ENCODE measurements around the gene TTC28. TPM values are rescaled to one million over a fixed set of nuclear protein-coding genes. Genes with fewer than 3 reads are reported as not detected.

Gene TTC28
- polyA plus RNA-seq, 4 donors, result 0.45 to 24.0 (median 3.7) TPM

DNA sequence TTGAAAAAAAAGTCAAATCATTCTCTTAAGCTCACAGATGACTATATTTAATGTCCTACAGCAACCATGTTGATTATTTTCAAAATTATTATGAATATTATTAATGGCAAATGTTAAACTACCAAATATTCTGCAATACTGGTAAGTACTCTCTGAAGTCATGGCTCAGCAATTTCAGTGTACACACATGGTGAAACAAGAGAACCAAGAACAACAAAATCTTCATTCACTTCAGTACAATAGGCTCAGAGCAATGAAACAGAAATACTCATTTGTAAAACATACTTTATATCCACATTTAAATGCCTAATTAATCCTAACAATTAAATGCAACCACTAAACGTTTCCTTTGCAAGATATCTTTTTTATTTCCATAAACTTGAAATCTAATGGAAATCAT is 347.2 kb downstream of the TTC28 start:
- no peaks in the 10 kb centered on the region for H3K27me3 ChIP-seq (ENCODE audit: control insufficient read depth in 3 of 3, insufficient read depth in 3 of 3, low read length in 3 of 3)
- H3K4me3 ChIP-seq (ENCODE audit: low read depth in 1 of 3, low read length in 3 of 3), result no peak overlapping the region
- no peak overlapping the region for H3K27ac ChIP-seq (ENCODE audit: low read depth in 1 of 3, low read length in 2 of 3)
- no peaks in the 10 kb centered on the region for H3K4me1 ChIP-seq (ENCODE audit: control insufficient read depth in 3 of 3, insufficient read depth in 2 of 3, low read depth in 1 of 3, low read length in 2 of 3)
- H3K9me3 ChIP-seq (ENCODE audit: control insufficient read depth in 2 of 2, insufficient read depth in 1 of 2, low read depth in 1 of 2, low read length in 1 of 2), result no peaks in the 10 kb centered on the region
- WGBS, 3 donors, result 2 to 29% (median 25%) methylated on average over 1 of the region's 1 CpG
- FAIRE-seq, result no peak
- no peaks in the 10 kb centered on the region for H3K36me3 ChIP-seq (ENCODE audit: control insufficient read depth in 3 of 3, insufficient read depth in 2 of 3, low read depth in 1 of 3, low read length in 3 of 3)
- no peak for DNase-seq

DNA sequence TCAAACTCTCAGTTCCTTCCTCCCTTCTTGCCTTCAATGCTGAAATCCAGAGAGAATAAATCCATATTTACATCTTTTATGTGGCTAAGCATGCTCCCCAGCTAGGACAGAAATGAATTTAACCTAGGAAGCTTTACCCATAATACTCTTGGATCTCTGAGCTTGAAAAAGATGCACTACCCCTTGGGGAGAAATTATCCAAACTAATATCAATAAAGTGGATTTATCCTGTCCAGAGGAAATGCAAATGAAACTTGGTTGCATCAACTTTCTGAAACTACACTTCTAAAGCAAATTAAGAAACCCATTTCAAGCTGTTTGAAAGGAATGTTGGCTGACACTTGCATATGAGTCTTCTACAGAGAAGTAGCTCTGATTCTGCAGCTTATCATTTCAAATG is 347.9 kb downstream of the TTC28 start:
- H3K9me3 ChIP-seq (ENCODE audit: control insufficient read depth in 2 of 2, insufficient read depth in 1 of 2, low read depth in 1 of 2, low read length in 1 of 2), result no peaks in the 10 kb centered on the region
- no peak overlapping the region for H3K27ac ChIP-seq (ENCODE audit: low read depth in 1 of 3, low read length in 2 of 3)
- H3K4me1 ChIP-seq (ENCODE audit: control insufficient read depth in 3 of 3, insufficient read depth in 2 of 3, low read depth in 1 of 3, low read length in 2 of 3), result no peaks in the 10 kb centered on the region
- H3K27me3 ChIP-seq (ENCODE audit: control insufficient read depth in 3 of 3, insufficient read depth in 3 of 3, low read length in 3 of 3), result no peaks in the 10 kb centered on the region
- DNase-seq (no peak), FAIRE-seq (no peak)
- H3K36me3 ChIP-seq (ENCODE audit: control insufficient read depth in 3 of 3, insufficient read depth in 2 of 3, low read depth in 1 of 3, low read length in 3 of 3), result no peaks in the 10 kb centered on the region
- H3K4me3 ChIP-seq (ENCODE audit: low read depth in 1 of 3, low read length in 3 of 3), result no peak overlapping the region

DNA sequence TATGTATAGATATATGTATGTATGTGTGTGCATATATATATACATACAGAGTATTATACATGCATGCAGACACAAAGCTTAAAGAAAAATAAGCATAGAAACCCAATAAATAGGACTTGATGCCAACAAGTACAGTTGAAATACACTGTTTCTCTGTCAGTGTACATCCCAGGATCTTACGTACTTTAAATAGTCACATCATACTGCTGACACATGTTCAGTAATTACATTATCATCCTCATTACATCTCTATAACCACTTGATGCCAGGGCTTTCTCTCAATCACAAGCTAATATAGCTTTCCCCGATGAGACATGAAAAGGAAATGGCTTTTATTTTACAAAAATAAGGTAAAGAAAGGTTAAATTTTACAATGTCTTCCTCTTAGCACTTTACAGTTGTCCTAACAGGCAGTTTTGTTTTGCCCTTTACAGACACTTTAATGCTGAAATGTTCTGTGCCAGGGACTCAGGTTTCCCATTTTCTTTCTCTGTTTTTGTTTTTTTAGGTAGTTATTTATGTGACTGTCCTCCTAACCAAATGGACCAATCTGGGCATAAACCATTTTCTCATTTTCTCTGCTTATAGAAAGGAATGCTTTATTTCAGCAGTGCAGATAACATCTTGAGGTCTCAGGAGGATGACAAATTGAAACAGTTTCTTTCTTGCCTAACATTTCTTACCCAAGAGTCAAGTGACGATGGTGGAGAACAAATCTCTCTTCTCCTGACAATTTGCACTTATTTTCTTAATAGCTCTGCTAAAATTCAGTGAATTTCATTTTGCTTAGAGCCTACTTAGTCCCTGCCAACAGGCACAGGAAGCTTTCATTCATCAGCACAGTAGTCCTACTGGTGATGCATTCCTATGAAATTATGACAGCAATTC is 350.2 kb downstream of the TTC28 start:
- H3K27me3 ChIP-seq (ENCODE audit: control insufficient read depth in 3 of 3, insufficient read depth in 3 of 3, low read length in 3 of 3), result no peaks in the 10 kb centered on the region
- DNase-seq (no peak), FAIRE-seq (no peak)
- H3K4me1 ChIP-seq (ENCODE audit: control insufficient read depth in 3 of 3, insufficient read depth in 2 of 3, low read depth in 1 of 3, low read length in 2 of 3), result no peaks in the 10 kb centered on the region
- no peaks in the 10 kb centered on the region for H3K36me3 ChIP-seq (ENCODE audit: control insufficient read depth in 3 of 3, insufficient read depth in 2 of 3, low read depth in 1 of 3, low read length in 3 of 3)
- no peaks in the 10 kb centered on the region for H3K9me3 ChIP-seq (ENCODE audit: control insufficient read depth in 2 of 2, insufficient read depth in 1 of 2, low read depth in 1 of 2, low read length in 1 of 2)
- no peak overlapping the region for H3K4me3 ChIP-seq (ENCODE audit: low read depth in 1 of 3, low read length in 3 of 3)
- H3K27ac ChIP-seq (ENCODE audit: low read depth in 1 of 3, low read length in 2 of 3), result no peak overlapping the region
- WGBS, 3 donors, result 69 to 85% (median 83%) methylated on average over 3 of the region's 3 CpGs

DNA sequence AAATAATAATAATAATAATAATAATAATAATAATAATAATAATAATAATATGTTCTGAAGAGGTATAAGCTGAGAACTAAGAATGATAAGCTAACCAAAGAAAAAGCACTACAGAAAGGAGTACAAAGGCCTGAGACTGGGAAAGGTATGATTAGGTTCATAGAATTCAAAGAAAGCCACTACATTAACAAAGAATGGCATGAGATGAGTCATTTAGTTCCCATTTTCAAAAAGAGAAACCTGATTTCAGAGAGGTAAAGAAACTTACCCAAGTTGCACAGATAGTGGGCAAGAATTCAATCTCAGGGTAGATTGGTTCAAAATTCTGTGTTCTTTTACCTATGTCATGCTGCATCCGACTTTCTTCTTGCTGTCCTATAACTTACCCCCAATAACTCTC is 350.9 kb downstream of the TTC28 start:
- 87 to 95% (median 94%) methylated on average over 1 of the region's 1 CpG for WGBS, 3 donors
- DNase-seq, result no peak
- no peaks in the 10 kb centered on the region for H3K9me3 ChIP-seq (ENCODE audit: control insufficient read depth in 2 of 2, insufficient read depth in 1 of 2, low read depth in 1 of 2, low read length in 1 of 2)
- no peaks in the 10 kb centered on the region for H3K36me3 ChIP-seq (ENCODE audit: control insufficient read depth in 3 of 3, insufficient read depth in 2 of 3, low read depth in 1 of 3, low read length in 3 of 3)
- no peaks in the 10 kb centered on the region for H3K4me1 ChIP-seq (ENCODE audit: control insufficient read depth in 3 of 3, insufficient read depth in 2 of 3, low read depth in 1 of 3, low read length in 2 of 3)
- no peak overlapping the region for H3K4me3 ChIP-seq (ENCODE audit: low read depth in 1 of 3, low read length in 3 of 3)
- no peak for FAIRE-seq
- no peaks in the 10 kb centered on the region for H3K27me3 ChIP-seq (ENCODE audit: control insufficient read depth in 3 of 3, insufficient read depth in 3 of 3, low read length in 3 of 3)
- H3K27ac ChIP-seq (ENCODE audit: low read depth in 1 of 3, low read length in 2 of 3), result no peak overlapping the region

DNA sequence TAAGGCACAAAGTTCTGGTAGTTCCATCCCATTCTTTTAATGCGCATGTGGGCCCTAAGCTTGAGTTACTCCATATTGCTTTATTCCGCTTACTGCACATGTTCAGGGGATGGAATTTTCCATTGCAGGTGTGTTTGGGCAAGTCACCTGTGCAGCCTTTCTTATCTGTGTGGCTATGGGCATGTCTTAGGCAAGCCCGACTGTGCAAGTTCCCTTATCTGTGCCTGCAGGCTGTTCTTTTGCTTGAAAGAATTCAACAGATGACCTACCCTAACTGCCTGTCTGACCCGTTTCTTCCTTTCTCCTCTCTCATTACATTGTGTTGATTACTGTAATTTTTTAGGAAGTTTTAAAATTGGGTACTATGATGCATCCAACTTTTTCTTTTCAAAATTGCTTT is 363.6 kb downstream of the TTC28 start:
- H3K9me3 ChIP-seq (ENCODE audit: control insufficient read depth in 2 of 2, insufficient read depth in 1 of 2, low read depth in 1 of 2, low read length in 1 of 2), result peaks cover 0 to 5% of the 10 kb centered on the region in 2 donors
- DNase-seq, result peak in 1 of 2 donors; percentile 69
- no peak overlapping the region for H3K4me3 ChIP-seq (ENCODE audit: low read depth in 1 of 3, low read length in 3 of 3)
- H3K4me1 ChIP-seq (ENCODE audit: control insufficient read depth in 3 of 3, insufficient read depth in 2 of 3, low read depth in 1 of 3, low read length in 2 of 3), result no peaks in the 10 kb centered on the region
- 64 to 82% (median 67%) methylated on average over 4 of the region's 4 CpGs for WGBS, 3 donors
- H3K27ac ChIP-seq (ENCODE audit: low read depth in 1 of 3, low read length in 2 of 3), result no peak overlapping the region
- no peak for FAIRE-seq
- H3K36me3 ChIP-seq (ENCODE audit: control insufficient read depth in 3 of 3, insufficient read depth in 2 of 3, low read depth in 1 of 3, low read length in 3 of 3), result no peaks in the 10 kb centered on the region
- H3K27me3 ChIP-seq (ENCODE audit: control insufficient read depth in 3 of 3, insufficient read depth in 3 of 3, low read length in 3 of 3), result no peaks in the 10 kb centered on the region

DNA sequence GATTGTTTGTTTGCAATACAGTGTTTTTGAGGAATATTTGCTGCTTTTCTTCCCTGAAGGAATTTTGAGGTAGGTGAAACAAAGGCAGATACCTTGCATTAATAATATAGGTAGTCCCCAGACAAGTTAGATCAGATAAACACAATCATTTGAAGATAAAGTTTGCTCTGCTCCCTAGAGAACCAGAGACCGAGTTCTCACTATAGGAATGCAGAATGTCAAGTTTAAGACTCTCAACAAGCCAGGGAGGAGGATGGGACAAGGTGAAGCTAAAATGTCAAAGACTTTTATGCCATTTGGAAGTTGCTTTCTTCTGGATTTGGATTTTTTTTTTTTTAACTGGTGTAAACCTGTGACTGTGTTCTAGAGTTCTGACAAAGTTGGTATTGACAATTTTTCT is 364.7 kb downstream of the TTC28 start:
- Histone ChIP-seq H3K4me1 (ENCODE audit: control insufficient read depth in 3 of 3, insufficient read depth in 2 of 3, low read depth in 1 of 3, low read length in 2 of 3) (no peaks in the 10 kb centered on the region), H3K27ac (ENCODE audit: low read depth in 1 of 3, low read length in 2 of 3) (no peak overlapping the region), H3K36me3 (ENCODE audit: control insufficient read depth in 3 of 3, insufficient read depth in 2 of 3, low read depth in 1 of 3, low read length in 3 of 3) (no peaks in the 10 kb centered on the region), H3K4me3 (ENCODE audit: low read depth in 1 of 3, low read length in 3 of 3) (no peak overlapping the region), H3K27me3 (ENCODE audit: control insufficient read depth in 3 of 3, insufficient read depth in 3 of 3, low read length in 3 of 3) (no peaks in the 10 kb centered on the region), H3K9me3 (ENCODE audit: control insufficient read depth in 2 of 2, insufficient read depth in 1 of 2, low read depth in 1 of 2, low read length in 1 of 2) (peaks cover 0 to 5% of the 10 kb centered on the region in 2 donors)
- DNase-seq (no peak), FAIRE-seq (no peak)
- 76 to 92% (median 81%) methylated on average over 1 of the region's 1 CpG for WGBS, 3 donors

DNA sequence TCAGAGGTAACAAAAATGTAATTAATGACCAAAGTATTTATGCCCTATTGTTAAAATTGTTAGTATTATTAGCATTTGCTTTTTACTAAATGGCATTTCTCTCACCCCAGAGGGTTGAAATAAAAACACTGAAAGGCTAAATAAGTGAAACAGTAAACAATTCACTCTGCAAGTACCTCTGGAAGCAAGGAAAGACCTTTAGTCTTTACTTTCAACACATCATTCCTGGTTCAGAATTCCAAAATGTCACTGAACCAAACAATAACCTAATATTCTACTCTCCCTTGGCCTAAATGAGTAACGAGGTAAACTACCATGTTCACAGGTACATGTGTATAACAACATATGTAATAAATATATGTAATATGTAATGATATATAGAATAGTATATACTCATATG is 369.3 kb downstream of the TTC28 start:
- no peaks in the 10 kb centered on the region for H3K9me3 ChIP-seq (ENCODE audit: control insufficient read depth in 2 of 2, insufficient read depth in 1 of 2, low read depth in 1 of 2, low read length in 1 of 2)
- no peak for FAIRE-seq
- WGBS, 3 donors, result 61 to 81% (median 80%) methylated on average over 1 of the region's 1 CpG

DNA sequence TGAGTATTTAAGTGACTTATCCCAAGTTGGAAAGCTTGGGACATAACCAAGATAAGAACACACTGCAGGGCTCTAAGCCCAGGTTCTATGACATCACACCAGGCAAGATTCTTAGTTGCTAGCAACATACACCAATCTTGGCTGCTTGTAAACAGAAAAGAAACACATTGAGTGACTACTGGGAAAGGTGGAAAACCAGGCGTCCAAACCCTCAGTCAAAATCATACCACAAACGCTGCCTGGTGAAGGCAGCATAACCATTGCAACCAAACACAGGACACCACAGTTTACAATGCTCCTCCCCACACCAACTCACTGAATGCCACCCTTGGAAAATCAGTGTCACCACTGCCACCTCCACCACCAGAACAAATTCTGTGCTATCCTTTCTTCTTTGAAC is 379.9 kb downstream of the TTC28 start:
- no peaks in the 10 kb centered on the region for H3K4me1 ChIP-seq (ENCODE audit: control insufficient read depth in 3 of 3, insufficient read depth in 2 of 3, low read depth in 1 of 3, low read length in 2 of 3)

More for the DNA sequence above, 369.3 kb downstream of the TTC28 start:
- H3K36me3 ChIP-seq (ENCODE audit: control insufficient read depth in 3 of 3, insufficient read depth in 2 of 3, low read depth in 1 of 3, low read length in 3 of 3), result peaks cover 0 to 3% (median 0%) of the 10 kb centered on the region in 3 donors
- no peaks in the 10 kb centered on the region for H3K27me3 ChIP-seq (ENCODE audit: control insufficient read depth in 3 of 3, insufficient read depth in 3 of 3, low read length in 3 of 3)
- no peaks in the 10 kb centered on the region for H3K4me1 ChIP-seq (ENCODE audit: control insufficient read depth in 3 of 3, insufficient read depth in 2 of 3, low read depth in 1 of 3, low read length in 2 of 3)
- no peak overlapping the region for H3K27ac ChIP-seq (ENCODE audit: low read depth in 1 of 3, low read length in 2 of 3)
- DNase-seq, result no peak
- no peak overlapping the region for H3K4me3 ChIP-seq (ENCODE audit: low read depth in 1 of 3, low read length in 3 of 3)

DNA sequence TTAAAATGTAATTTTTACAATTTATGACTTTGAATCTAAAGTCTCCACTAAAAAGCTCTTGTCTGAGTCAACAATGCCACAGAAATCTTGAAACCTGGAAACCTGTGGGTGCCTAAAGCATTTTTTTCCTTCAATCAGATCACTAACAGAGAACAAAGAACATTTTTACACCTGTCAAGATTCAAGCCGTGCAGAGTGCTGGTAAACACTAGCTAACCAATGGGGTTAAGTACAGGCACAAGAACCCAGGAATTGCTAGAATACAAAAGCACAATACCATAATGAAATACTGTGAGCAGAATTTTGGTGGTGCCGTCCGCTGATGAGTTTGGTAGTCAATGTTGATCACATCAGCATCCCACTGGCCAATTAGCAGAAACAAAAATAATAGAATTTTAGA is 380.3 kb downstream of the TTC28 start:
- DNase-seq, result no peak
- FAIRE-seq, result no peak
- H3K27me3 ChIP-seq (ENCODE audit: control insufficient read depth in 3 of 3, insufficient read depth in 3 of 3, low read length in 3 of 3), result no peaks in the 10 kb centered on the region
- H3K4me3 ChIP-seq (ENCODE audit: low read depth in 1 of 3, low read length in 3 of 3), result no peak overlapping the region
- H3K36me3 ChIP-seq (ENCODE audit: control insufficient read depth in 3 of 3, insufficient read depth in 2 of 3, low read depth in 1 of 3, low read length in 3 of 3), result no peaks in the 10 kb centered on the region
- no peaks in the 10 kb centered on the region for H3K9me3 ChIP-seq (ENCODE audit: control insufficient read depth in 2 of 2, insufficient read depth in 1 of 2, low read depth in 1 of 2, low read length in 1 of 2)
- 71 to 77% (median 76%) methylated on average over 3 of the region's 3 CpGs for WGBS, 3 donors
- H3K4me1 ChIP-seq (ENCODE audit: control insufficient read depth in 3 of 3, insufficient read depth in 2 of 3, low read depth in 1 of 3, low read length in 2 of 3), result no peaks in the 10 kb centered on the region
- H3K27ac ChIP-seq (ENCODE audit: low read depth in 1 of 3, low read length in 2 of 3), result no peak overlapping the region

More for the DNA sequence above, 379.9 kb downstream of the TTC28 start:
- WGBS, 3 donors, result 62 to 84% (median 74%) methylated on average over 2 of the region's 2 CpGs
- Histone ChIP-seq H3K27me3 (ENCODE audit: control insufficient read depth in 3 of 3, insufficient read depth in 3 of 3, low read length in 3 of 3) (no peaks in the 10 kb centered on the region), H3K27ac (ENCODE audit: low read depth in 1 of 3, low read length in 2 of 3) (no peak overlapping the region), H3K36me3 (ENCODE audit: control insufficient read depth in 3 of 3, insufficient read depth in 2 of 3, low read depth in 1 of 3, low read length in 3 of 3) (no peaks in the 10 kb centered on the region), H3K4me3 (ENCODE audit: low read depth in 1 of 3, low read length in 3 of 3) (no peak overlapping the region), H3K9me3 (ENCODE audit: control insufficient read depth in 2 of 2, insufficient read depth in 1 of 2, low read depth in 1 of 2, low read length in 1 of 2) (no peaks in the 10 kb centered on the region)
- DNase-seq (no peak), FAIRE-seq (no peak)

Measured in small intestine (tissue), 7 donors.